A673 (cell line): ENCODE data around the gene REXO1. TPM values are rescaled to one million over a fixed set of nuclear protein-coding genes. Genes with fewer than 3 reads are reported as not detected.

Experiments
- BruUV-seq: library from RNA; stranded (reverse); fragments of 400-500 nt; replicated peaks from 2 replicates; lab custom pipeline; 2021; lab: Mats Ljungman, UMichigan
- CTCF ChIA-PET: fragments of 300-600 bp; sonication (Branson Sonifier 250); formaldehyde crosslinking; loops from one replicate; lab custom pipeline; 2022; ENCODE audit warnings: antibody characterized with exemption; lab: Charles Lee
- POLR2A ChIA-PET: fragments of 300-600 bp; sonication (Branson Sonifier 250); formaldehyde crosslinking; loops from one replicate; lab custom pipeline; 2022; ENCODE audit warnings: antibody characterized with exemption; ENCODE audit not compliant: low non-redundant PET; lab: Charles Lee
- DNase-seq: peaks from one replicate; pipeline ENCODE4 v3.0.0-alpha.2; 2015; ENCODE audit warnings: low spot score
- H3K27ac ChIP-seq: fragments of 200-600 bp; sonication (generic); 2 replicates; pipeline ENCODE4 v1.5.1; 2016; ENCODE audit warnings: mixed run types, low read depth, mild to moderate bottlenecking, mixed read lengths, antibody characterized with exemption, low read length; ENCODE audit not compliant: poor library complexity, severe bottlenecking
- H3K27me3 ChIP-seq: fragments of 200-600 bp; sonication (generic); replicated peaks from 2 replicates; pipeline ENCODE4 v1.6.1; 2017; ENCODE audit warnings: mixed run types, low read depth, mild to moderate bottlenecking, mixed read lengths, antibody characterized with exemption, low read length; ENCODE audit not compliant: insufficient read depth, poor library complexity
- H3K36me3 ChIP-seq: fragments of 200-600 bp; sonication (generic); 2 replicates; pipeline ENCODE4 v1.6.1; 2016; ENCODE audit warnings: mixed run types, mild to moderate bottlenecking, mixed read lengths, antibody characterized with exemption, low read length; ENCODE audit not compliant: insufficient read depth, poor library complexity, severe bottlenecking
- H3K4me1 ChIP-seq: fragments of 200-600 bp; sonication (generic); 2 replicates; pipeline ENCODE4 v1.6.1; 2017; ENCODE audit warnings: mixed run types, mild to moderate bottlenecking, mixed read lengths, antibody characterized with exemption, low read length; ENCODE audit not compliant: insufficient read depth, poor library complexity, severe bottlenecking
- H3K4me3 ChIP-seq: fragments of 200-600 bp; sonication (generic); 2 replicates; pipeline ENCODE4 v1.5.1; 2016; ENCODE audit warnings: low read depth, mixed run types, mild to moderate bottlenecking, mixed read lengths, low read length; ENCODE audit not compliant: poor library complexity, severe bottlenecking
- H3K9me3 ChIP-seq: fragments of 200-600 bp; sonication (generic); 2 replicates; pipeline ENCODE4 v1.6.1; 2016; ENCODE audit warnings: mixed run types, low read depth, mild to moderate bottlenecking, mixed read lengths, antibody characterized with exemption, low read length; ENCODE audit not compliant: poor library complexity, severe bottlenecking
- EZH2 ChIP-seq: fragments of 200-600 bp; sonication (generic); IDR thresholded peaks from 2 replicates; pipeline ENCODE4 v1.6.1; 2017; ENCODE audit warnings: borderline replicate concordance, low read depth, mild to moderate bottlenecking, mixed read lengths, antibody characterized with exemption, low read length; ENCODE audit not compliant: poor library complexity, severe bottlenecking
- intact Hi-C: fragments of 100-400 bp; cut with micrococcal nuclease; formaldehyde crosslinking; loops from one replicate; pipeline ENCODE4 v1.10.0; 2022; ENCODE audit not compliant: unreplicated experiment
- total RNA-seq: library from RNA; stranded (reverse); gene quantifications from 2 replicates; pipeline ENCODE4 v1.2.3, GENCODE V29; 2021
- TF ChIP-seq, protein P1 (sequence below): fragments of 300-800, 200-600 bp; sonication (generic); conservative IDR thresholded peaks from 2 replicates; pipeline ENCODE4 v1.5.1; 2017; ENCODE audit warnings: low read depth, mild to moderate bottlenecking, antibody characterized with exemption, low read length, moderate library complexity, mixed read lengths

REXO1 gene
- total RNA-seq, 1 experiment from 2014 or later: 53.0 TPM

DNA sequence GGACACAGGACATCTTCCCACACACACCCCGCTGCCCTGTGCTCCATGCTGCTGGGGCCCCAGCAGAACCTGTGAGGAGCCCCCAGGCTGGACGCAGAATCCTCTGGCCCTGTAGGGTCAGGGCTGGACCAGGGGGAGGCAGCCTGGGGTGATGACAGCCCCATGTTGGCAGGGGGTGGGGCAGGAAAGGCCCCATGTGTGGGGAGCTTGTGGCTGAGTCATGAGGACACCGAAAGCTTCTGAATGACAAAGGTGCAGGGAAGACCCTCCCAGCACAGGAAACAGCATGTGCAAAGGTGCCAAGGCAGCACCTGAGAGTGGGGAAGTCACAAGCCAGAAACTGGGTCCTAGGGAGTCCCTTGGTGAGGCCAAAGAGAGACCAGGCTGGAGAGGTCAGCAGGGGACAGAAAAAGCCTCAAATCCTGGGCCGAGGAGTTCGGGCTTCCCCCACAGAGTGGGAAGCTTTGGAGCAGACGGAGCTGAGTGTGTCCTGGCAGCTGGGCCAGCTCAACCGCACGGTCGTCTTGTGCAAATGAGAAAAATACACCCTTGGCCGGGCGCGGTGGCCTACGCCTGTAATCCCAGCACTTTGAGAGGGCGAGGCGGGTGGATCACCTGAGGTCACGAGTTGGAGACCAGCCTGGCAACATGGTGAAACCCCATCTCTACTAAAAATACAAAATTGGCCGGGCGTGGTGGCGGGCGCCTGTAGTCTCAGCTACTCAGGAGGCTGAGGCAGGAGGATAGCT is 53.7 kb downstream of the REXO1 start:
- intact Hi-C loops: loop anchor here (10.0 kb wide), 1 partner anchor 190 kb away; the partner anchor contains the start of gene UQCR11
- TF ChIP-seq, protein P1, sequence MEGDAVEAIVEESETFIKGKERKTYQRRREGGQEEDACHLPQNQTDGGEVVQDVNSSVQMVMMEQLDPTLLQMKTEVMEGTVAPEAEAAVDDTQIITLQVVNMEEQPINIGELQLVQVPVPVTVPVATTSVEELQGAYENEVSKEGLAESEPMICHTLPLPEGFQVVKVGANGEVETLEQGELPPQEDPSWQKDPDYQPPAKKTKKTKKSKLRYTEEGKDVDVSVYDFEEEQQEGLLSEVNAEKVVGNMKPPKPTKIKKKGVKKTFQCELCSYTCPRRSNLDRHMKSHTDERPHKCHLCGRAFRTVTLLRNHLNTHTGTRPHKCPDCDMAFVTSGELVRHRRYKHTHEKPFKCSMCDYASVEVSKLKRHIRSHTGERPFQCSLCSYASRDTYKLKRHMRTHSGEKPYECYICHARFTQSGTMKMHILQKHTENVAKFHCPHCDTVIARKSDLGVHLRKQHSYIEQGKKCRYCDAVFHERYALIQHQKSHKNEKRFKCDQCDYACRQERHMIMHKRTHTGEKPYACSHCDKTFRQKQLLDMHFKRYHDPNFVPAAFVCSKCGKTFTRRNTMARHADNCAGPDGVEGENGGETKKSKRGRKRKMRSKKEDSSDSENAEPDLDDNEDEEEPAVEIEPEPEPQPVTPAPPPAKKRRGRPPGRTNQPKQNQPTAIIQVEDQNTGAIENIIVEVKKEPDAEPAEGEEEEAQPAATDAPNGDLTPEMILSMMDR: no peak
- no peak for TF ChIP-seq EZH2
- ChIA-PET POLR2A (no interaction called here), CTCF (interaction anchor here (0.6 kb wide), 1 partner anchor 22 kb away, joined by 3 read pairs; no protein-coding TSS in a partner anchor)
- H3K27me3 ChIP-seq: peaks cover 1% of the 10 kb centered on the region
- H3K4me1 ChIP-seq: no peaks in the 10 kb centered on the region
- H3K36me3 ChIP-seq: no peaks in the 10 kb centered on the region
- no TSS peak for BruUV-seq
- no peak overlapping the region for H3K27ac ChIP-seq
- no peak for DNase-seq
- H3K9me3 ChIP-seq: no peaks in the 10 kb centered on the region
- no peak overlapping the region for H3K4me3 ChIP-seq

DNA sequence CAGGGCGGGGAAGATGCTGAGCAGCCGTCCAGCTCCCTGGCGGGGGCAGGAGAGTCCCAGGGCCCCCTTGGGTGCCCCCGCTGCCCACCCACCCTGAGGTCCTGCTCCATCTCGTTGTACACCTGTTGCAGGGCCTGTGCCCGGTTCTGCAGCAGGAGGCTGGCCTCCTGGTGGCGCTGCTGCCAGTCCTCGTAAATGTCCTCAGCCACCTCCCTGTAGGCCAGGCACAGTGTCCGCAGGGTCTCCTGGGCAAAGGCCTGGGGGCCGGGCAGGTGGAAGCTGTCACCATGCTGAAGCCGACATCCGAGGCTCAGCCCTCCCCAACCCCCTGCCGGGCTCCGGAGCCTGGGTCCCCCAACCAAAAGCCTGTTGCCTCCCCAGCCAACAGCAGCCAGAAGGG is 56.4 kb downstream of the REXO1 start:
- TF ChIP-seq, protein P1: no peak
- no peak for TF ChIP-seq EZH2
- H3K4me3 ChIP-seq: no peak overlapping the region
- intact Hi-C loops: loop anchor here (10.0 kb wide), 1 partner anchor 187 kb away; the partner anchor contains the start of gene UQCR11
- no peaks in the 10 kb centered on the region for H3K9me3 ChIP-seq
- H3K36me3 ChIP-seq: no peaks in the 10 kb centered on the region
- DNase-seq: no peak
- POLR2A ChIA-PET: no interaction called here
- CTCF ChIA-PET: no interaction called here
- H3K4me1 ChIP-seq: no peaks in the 10 kb centered on the region
- H3K27me3 ChIP-seq: peaks cover 8% of the 10 kb centered on the region
- BruUV-seq: no TSS peak
- no peak overlapping the region for H3K27ac ChIP-seq

DNA sequence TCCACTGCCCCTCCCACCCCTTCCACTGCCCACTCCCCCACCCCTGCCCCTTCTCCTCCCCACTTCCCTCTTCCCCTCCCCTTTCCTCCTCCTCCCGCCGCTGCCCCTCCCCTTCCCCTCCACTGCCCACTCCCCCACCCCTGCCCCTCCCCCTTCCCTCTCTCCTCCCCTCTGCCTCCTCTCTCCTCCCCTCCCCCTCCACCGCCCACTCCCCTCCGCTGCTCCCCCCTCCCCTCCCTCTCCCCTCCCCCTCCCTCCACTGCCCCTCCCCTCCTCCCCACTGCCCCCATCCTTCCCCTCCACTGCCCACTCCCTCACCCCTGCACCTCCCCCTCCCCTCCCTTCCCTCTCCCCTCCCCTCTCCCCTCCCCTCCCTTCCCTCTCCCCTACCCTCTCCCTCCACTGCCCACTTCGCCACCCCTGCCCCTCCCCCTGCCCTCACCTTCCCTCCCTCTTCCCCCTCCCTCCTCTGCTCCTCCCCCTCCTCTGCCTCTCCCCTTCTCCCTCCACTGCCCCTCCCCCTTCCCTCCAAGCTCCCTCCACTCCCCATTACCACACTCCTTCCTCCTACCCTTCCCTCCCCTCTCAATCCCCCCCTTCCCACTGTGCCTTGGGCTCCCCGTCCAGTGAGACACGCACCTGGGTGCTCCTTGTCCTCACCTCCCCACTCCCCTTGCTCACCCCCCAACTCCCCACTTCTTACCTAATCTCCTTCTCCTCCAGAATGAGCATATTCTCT is 58.1 kb downstream of the REXO1 start:
- intact Hi-C loops: loop anchor here (10.0 kb wide), 1 partner anchor 185 kb away; the partner anchor contains the start of gene UQCR11
- Histone ChIP-seq H3K36me3 (no peaks in the 10 kb centered on the region), H3K9me3 (no peaks in the 10 kb centered on the region), H3K4me3 (no peak overlapping the region), H3K27ac (no peak overlapping the region), H3K4me1 (no peaks in the 10 kb centered on the region), H3K27me3 (peaks cover 8% of the 10 kb centered on the region)
- ChIA-PET POLR2A (interaction anchor here (0.7 kb wide), 1 partner anchor 246 kb away, joined by 4 read pairs; no protein-coding TSS in a partner anchor), CTCF (interaction anchor here (0.5 to 0.9 kb wide), 2 partner anchors 14 to 36 kb away, joined by 3 to 5 read pairs; no protein-coding TSS in a partner anchor)
- BruUV-seq: no TSS peak
- no peak for DNase-seq
- no peak for TF ChIP-seq EZH2
- TF ChIP-seq, protein P1: no peak
